SJSA1 (cell line): ENCODE results near the gene CCDC6. TPM values are rescaled to one million over a fixed set of nuclear protein-coding genes. Genes with fewer than 3 reads are reported as not detected.
A peak's percentile ranks its signal among the peaks of the same experiment; 100 is the strongest.
"Not testable (repeated sequence)": the region's sequence is repeated elsewhere in the genome, so short reads cannot be mapped to it uniquely, and the experiment has no call there.

Experiments
- DNase-seq, 2 experiments: peaks; one replicate each; pipeline ENCODE4 v3.0.0-alpha.2; 2015 to 2020; ENCODE audit warnings: low spot score in 2 of 2, low read depth in 1 of 2
- H3K27ac ChIP-seq: fragments of 250-450 bp; sonication (Bioruptor Pico); 2 replicates; pipeline ENCODE4 v1.5.1; 2020; ENCODE audit warnings: mild to moderate bottlenecking, moderate library complexity
- H3K27me3 ChIP-seq: fragments of 250-450 bp; sonication (Bioruptor Pico); replicated peaks from 2 replicates; pipeline ENCODE4 v1.5.1; 2020; ENCODE audit warnings: mild to moderate bottlenecking, moderate library complexity
- H3K36me3 ChIP-seq: fragments of 250-450 bp; sonication (Bioruptor Pico); 2 replicates; pipeline ENCODE4 v1.5.1; 2020; ENCODE audit warnings: mild to moderate bottlenecking
- H3K4me1 ChIP-seq: fragments of 250-450 bp; sonication (Bioruptor Pico); replicated peaks from 2 replicates; pipeline ENCODE4 v1.6.1; 2021; ENCODE audit warnings: mild to moderate bottlenecking
- H3K4me3 ChIP-seq: fragments of 250-450 bp; sonication (Bioruptor Pico); 2 replicates; pipeline ENCODE4 v1.5.1; 2020; ENCODE audit warnings: mild to moderate bottlenecking
- H3K9me3 ChIP-seq: fragments of 250-450 bp; sonication (Bioruptor Pico); replicated peaks from 2 replicates; pipeline ENCODE4 v1.5.1; 2020; ENCODE audit warnings: mild to moderate bottlenecking
- total RNA-seq: library from RNA; depleted of rRNA; stranded (reverse); fragments of >200 nt; shearing (Covaris generic); gene quantifications from 2 replicates; pipeline ENCODE4 v1.2.3, GENCODE V29; 2014

The CCDC6 gene
- total RNA-seq, 1 experiment from 2014 or later: 18.1 TPM

- DNase-seq: no peak
- H3K9me3 ChIP-seq: no peaks in the 10 kb centered on the region
- no peak overlapping the region for H3K27ac ChIP-seq
- peaks cover 8% of the 10 kb centered on the region; the same call in 1 of the 2 replicates for H3K4me1 ChIP-seq
- no peak overlapping the region for H3K4me3 ChIP-seq
- no peaks in the 10 kb centered on the region for H3K36me3 ChIP-seq
- H3K27me3 ChIP-seq: no peaks in the 10 kb centered on the region
Observed at GRCh38 chr10:59881640-59882039, 24.7 kb downstream of the CCDC6 start.

- Histone ChIP-seq H3K27ac (no peak overlapping the region), H3K27me3 (no peaks in the 10 kb centered on the region)
Observed at GRCh38 chr10:59880971-59881510, 25.3 kb downstream of the CCDC6 start.

GRCh38 chr10:59880019-59880717, 26.2 kb downstream of the CCDC6 start:
- Histone ChIP-seq H3K4me3 (no peak overlapping the region), H3K27me3 (no peaks in the 10 kb centered on the region), H3K4me1 (peaks cover 8% of the 10 kb centered on the region; the same call in 1 of the 2 replicates), H3K27ac (no peak overlapping the region), H3K36me3 (no peaks in the 10 kb centered on the region), H3K9me3 (no peaks in the 10 kb centered on the region)
- no peak for DNase-seq

More at GRCh38 chr10:59880971-59881510, 25.3 kb downstream of the CCDC6 start:
- Histone ChIP-seq H3K36me3 (no peaks in the 10 kb centered on the region), H3K4me3 (no peak overlapping the region), H3K4me1 (peaks cover 8% of the 10 kb centered on the region; the same call in 1 of the 2 replicates), H3K9me3 (no peaks in the 10 kb centered on the region)
- no peak for DNase-seq

- Histone ChIP-seq H3K27ac (no peak overlapping the region), H3K9me3 (no peaks in the 10 kb centered on the region), H3K4me3 (no peak overlapping the region), H3K36me3 (no peaks in the 10 kb centered on the region), H3K4me1 (peaks cover 8% of the 10 kb centered on the region; the same call in 1 of the 2 replicates), H3K27me3 (no peaks in the 10 kb centered on the region)
- no peak for DNase-seq
Observed at GRCh38 chr10:59879363-59879913, 26.9 kb downstream of the CCDC6 start.

GRCh38 chr10:59878915-59879314, 27.4 kb downstream of the CCDC6 start:
- H3K36me3 ChIP-seq: no peaks in the 10 kb centered on the region
- no peak overlapping the region for H3K4me3 ChIP-seq
- no peaks in the 10 kb centered on the region for H3K9me3 ChIP-seq
- H3K4me1 ChIP-seq: peaks cover 8% of the 10 kb centered on the region; the same call in 1 of the 2 replicates
- no peak overlapping the region for H3K27ac ChIP-seq
- no peaks in the 10 kb centered on the region for H3K27me3 ChIP-seq
- DNase-seq: no peak

- peaks cover 9% of the 10 kb centered on the region for H3K4me1 ChIP-seq
- H3K4me3 ChIP-seq: no peak overlapping the region
- H3K9me3 ChIP-seq: no peaks in the 10 kb centered on the region
- H3K27ac ChIP-seq: no peak overlapping the region
- DNase-seq: no peak
- H3K27me3 ChIP-seq: no peaks in the 10 kb centered on the region
- no peaks in the 10 kb centered on the region for H3K36me3 ChIP-seq
Observed at GRCh38 chr10:59878289-59878688, 28.1 kb downstream of the CCDC6 start.

- Histone ChIP-seq H3K9me3 (no peaks in the 10 kb centered on the region), H3K27me3 (no peaks in the 10 kb centered on the region), H3K4me1 (peaks cover 19% of the 10 kb centered on the region), H3K4me3 (no peak overlapping the region), H3K27ac (no peak overlapping the region), H3K36me3 (no peaks in the 10 kb centered on the region)
- DNase-seq: no peak
Observed at GRCh38 chr10:59877191-59877671, 29.1 kb downstream of the CCDC6 start.

GRCh38 chr10:59876695-59877094, 29.7 kb downstream of the CCDC6 start:
- DNase-seq: no peak
- H3K27ac ChIP-seq: no peak overlapping the region
- peaks cover 19% of the 10 kb centered on the region for H3K4me1 ChIP-seq
- H3K36me3 ChIP-seq: no peaks in the 10 kb centered on the region
- H3K4me3 ChIP-seq: no peak overlapping the region
- H3K27me3 ChIP-seq: no peaks in the 10 kb centered on the region
- no peaks in the 10 kb centered on the region for H3K9me3 ChIP-seq

- not testable (repeated sequence) for H3K9me3 ChIP-seq, DNase-seq, H3K36me3 ChIP-seq, H3K27ac ChIP-seq, H3K4me3 ChIP-seq, H3K27me3 ChIP-seq
- H3K4me1 ChIP-seq: peaks cover 19% of the 10 kb centered on the region
Observed at GRCh38 chr10:59876208-59876607, 30.1 kb downstream of the CCDC6 start.

- Histone ChIP-seq H3K27ac (no peak overlapping the region), H3K9me3 (no peaks in the 10 kb centered on the region), H3K36me3 (no peaks in the 10 kb centered on the region), H3K4me3 (no peak overlapping the region), H3K27me3 (no peaks in the 10 kb centered on the region), H3K4me1 (peaks cover 19% of the 10 kb centered on the region)
- no peak for DNase-seq
Observed at GRCh38 chr10:59873896-59874295, 32.5 kb downstream of the CCDC6 start.

- DNase-seq: peak; percentile 63 to 73
- Histone ChIP-seq H3K4me1 (peaks cover 19% of the 10 kb centered on the region), H3K27ac (no peak overlapping the region), H3K9me3 (no peaks in the 10 kb centered on the region), H3K27me3 (no peaks in the 10 kb centered on the region), H3K36me3 (no peaks in the 10 kb centered on the region), H3K4me3 (0 out of 2 replicates have a peak overlapping the region, but pooled peaks have one; percentile 8)
Observed at GRCh38 chr10:59872892-59873463, 33.4 kb downstream of the CCDC6 start.

- H3K4me3 ChIP-seq: no peak overlapping the region
- no peaks in the 10 kb centered on the region for H3K36me3 ChIP-seq
- peaks cover 11% of the 10 kb centered on the region for H3K4me1 ChIP-seq
- no peak overlapping the region for H3K27ac ChIP-seq
- H3K9me3 ChIP-seq: no peaks in the 10 kb centered on the region
- DNase-seq: no peak
- no peaks in the 10 kb centered on the region for H3K27me3 ChIP-seq
Observed at GRCh38 chr10:59870152-59870551, 36.2 kb downstream of the CCDC6 start.

- H3K36me3 ChIP-seq: no peaks in the 10 kb centered on the region
- H3K9me3 ChIP-seq: no peaks in the 10 kb centered on the region
- peaks cover 11% of the 10 kb centered on the region for H3K4me1 ChIP-seq
- no peak overlapping the region for H3K27ac ChIP-seq
- H3K4me3 ChIP-seq: no peak overlapping the region
- DNase-seq: no peak
- no peaks in the 10 kb centered on the region for H3K27me3 ChIP-seq
Observed at GRCh38 chr10:59869594-59869940, 36.8 kb downstream of the CCDC6 start.
